ENCODE data around the gene MED8.

The MED8 gene

GRCh38 chr1:43363935-43364525, 25.6 kb downstream of the MED8 start:
- POLR2A ChIA-PET: no interaction called here
- CTCF ChIA-PET: no interaction called here
- no peak for TF ChIP-seq CTCF (IDR thresholded peaks at IDR 0.05; ENCODE audit: control extremely low read depth, extremely low read depth, low read depth, missing control alignments)
- no peak for DNase-seq (ENCODE audit: extremely low spot score)

GRCh38 chr1:43363283-43363934, 26.2 kb downstream of the MED8 start:
- TF ChIP-seq CTCF (IDR thresholded peaks at IDR 0.05; ENCODE audit: control extremely low read depth, extremely low read depth, low read depth, missing control alignments): no peak
- ChIA-PET CTCF (no interaction called here), POLR2A (no interaction called here)
- DNase-seq (ENCODE audit: extremely low spot score): no peak

- CTCF ChIA-PET: interaction anchor here (0.8 to 1.0 kb wide), 2 partner anchors 8 to 134 kb away, joined by 3 to 4 read pairs; partner anchors contain the start of gene ELOVL1
- no peak for DNase-seq (ENCODE audit: extremely low spot score)
- POLR2A ChIA-PET: no interaction called here
- no peak for TF ChIP-seq CTCF (IDR thresholded peaks at IDR 0.05; ENCODE audit: control extremely low read depth, extremely low read depth, low read depth, missing control alignments)
Observed at GRCh38 chr1:43360616-43361015, 29.0 kb downstream of the MED8 start.

- POLR2A ChIA-PET: no interaction called here
Observed at GRCh38 chr1:43359696-43360095, 29.9 kb downstream of the MED8 start.

GRCh38 chr1:43358746-43359693, 30.6 kb downstream of the MED8 start, which contains the start of gene CDC20:
TSS of gene CDC20 (plus strand) at chr1:43358981. CDS start at chr1:43359216, 235 bp downstream.
- CTCF ChIA-PET: interaction anchor here (1.0 to 3.0 kb wide), 7 partner anchors 9 to 133 kb away, joined by 3 to 12 read pairs (median 5); partner anchors contain the start of gene ELOVL1
- POLR2A ChIA-PET: interaction anchor here (0.6 to 1.6 kb wide), 5 partner anchors 8 to 403 kb away, joined by 3 to 13 read pairs (median 4); partner anchors contain the start of gene ELOVL1
- DNase-seq (ENCODE audit: extremely low spot score): peak; percentile 97
- TF ChIP-seq CTCF (IDR thresholded peaks at IDR 0.05; ENCODE audit: control extremely low read depth, extremely low read depth, low read depth, missing control alignments): no peak

More at GRCh38 chr1:43359696-43360095, 29.9 kb downstream of the MED8 start:
- no peak for TF ChIP-seq CTCF (IDR thresholded peaks at IDR 0.05; ENCODE audit: control extremely low read depth, extremely low read depth, low read depth, missing control alignments)
- CTCF ChIA-PET: interaction anchor here (1.0 kb wide), 1 partner anchor 8 kb away, joined by 3 read pairs; the partner anchor contains the start of gene ELOVL1
- no peak for DNase-seq (ENCODE audit: extremely low spot score)
